Endometrial microvascular endothelial cells (primary cell): ENCODE results near the gene DUSP7. TPM values are rescaled to one million over a fixed set of nuclear protein-coding genes. Genes with fewer than 3 reads are reported as not detected.

Source experiments
- in situ Hi-C: cut with HindIII; loops from 2 replicates; pipeline ENCODE4 v1.10.0; 2017; ENCODE audit warnings: low sequenced_read_pairs, low pct_unique_long_range_greater_than_20kb; ENCODE audit errors: inconsistent ontology term
- total RNA-seq: library from RNA; depleted of rRNA; stranded (reverse); fragments of >200 nt; gene quantifications from one replicate; pipeline ENCODE4 v1.2.3, GENCODE V29; 2015; ENCODE audit errors: inconsistent ontology term

DUSP7 gene
- total RNA-seq, 1 donor from 2014 or later = 29.4 TPM

DNA sequence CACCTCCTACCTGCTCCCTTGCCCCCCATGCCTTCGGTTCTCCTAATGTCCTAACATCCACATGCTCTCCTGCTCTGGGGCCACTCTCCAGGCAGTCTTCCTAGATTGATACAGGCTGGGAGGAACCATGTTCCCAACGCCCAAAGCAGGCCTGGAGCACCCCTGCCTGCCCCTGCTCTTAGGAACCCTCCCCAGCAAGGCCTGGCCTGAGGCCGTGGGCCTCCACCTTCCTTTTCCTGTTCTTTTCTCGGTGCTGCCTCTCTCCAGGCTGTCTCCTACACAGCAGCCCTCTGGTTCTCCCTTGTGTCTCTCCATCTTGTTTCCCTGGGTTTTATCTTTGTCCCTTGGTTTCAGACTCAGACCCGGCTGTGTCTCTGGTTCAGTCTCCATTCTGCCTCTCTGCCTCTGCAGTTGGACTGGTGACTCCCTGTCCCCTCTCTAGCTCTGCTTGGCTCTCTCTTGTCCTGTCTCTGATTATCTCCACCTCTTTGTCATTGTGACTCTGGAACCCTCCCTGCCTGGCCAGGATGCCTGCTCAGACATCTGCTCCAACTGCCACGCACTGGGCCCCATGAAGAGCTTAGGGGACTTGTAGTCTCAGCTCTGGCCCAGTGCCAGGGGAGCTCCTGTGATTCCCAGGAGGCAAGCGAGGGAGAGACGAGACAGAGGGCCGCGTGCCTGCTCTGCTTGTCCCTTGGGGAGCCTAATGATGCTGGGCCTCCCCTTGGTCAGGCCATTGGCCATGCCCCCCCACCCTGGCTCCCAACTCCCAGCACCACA lies 34.7 kb downstream of the DUSP7 start:
- in situ Hi-C loops = no loop called here

DNA sequence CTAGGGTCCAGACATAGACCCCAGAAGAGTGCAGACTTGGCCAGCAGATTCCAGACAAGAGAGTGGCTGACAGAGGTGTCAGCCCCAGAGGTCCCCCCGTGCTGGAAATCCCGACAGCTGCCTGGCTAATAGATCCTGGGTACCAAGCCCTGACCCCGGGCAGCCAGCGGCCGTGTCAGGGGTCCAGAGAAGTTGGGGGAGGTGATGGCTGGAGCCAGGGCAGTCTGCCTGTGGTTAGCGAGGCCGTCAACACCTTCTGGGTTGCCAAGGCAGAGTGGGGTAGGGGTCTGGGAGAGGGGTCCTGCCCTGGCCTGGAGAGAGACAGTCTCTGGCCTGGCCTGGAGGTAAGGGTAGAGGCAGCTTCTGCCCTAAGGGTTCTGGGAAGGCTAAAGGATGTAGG lies 35.6 kb downstream of the DUSP7 start:
- in situ Hi-C loops = no loop called here

DNA sequence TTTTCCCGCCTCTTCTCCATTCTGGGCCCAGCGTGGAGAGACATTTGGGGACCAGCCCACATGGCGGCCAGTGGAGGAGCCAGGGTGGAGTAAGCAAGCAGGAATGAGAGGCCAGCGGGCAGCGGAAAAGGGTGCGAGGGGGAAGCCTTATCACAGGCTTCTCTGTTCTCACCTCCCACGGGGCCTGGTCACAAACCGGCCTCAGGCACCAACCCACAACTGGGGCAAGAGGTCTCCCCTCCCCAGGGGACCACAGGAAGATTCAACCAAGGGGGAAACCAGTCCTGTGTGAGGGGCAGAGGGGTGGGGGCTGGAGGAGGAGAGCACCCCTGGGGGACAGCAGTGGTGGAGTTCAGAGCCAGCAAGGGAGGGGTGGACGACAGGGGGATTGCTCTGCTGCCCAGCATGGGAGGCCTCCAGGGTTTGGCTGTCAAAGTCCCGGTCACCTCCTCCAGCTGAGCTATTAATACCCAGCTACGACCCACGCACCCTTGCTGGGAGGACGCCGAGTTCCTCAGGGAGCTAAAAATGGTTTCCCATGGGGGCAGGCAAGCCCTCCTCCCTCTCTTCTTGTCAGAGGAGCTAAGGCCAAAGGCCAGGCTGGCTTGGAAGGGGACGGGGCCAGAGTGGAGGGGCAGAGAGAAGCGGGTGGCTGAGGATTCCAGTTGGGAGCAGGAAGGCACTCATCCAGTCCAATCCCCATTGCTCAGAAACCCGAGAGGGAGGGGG lies 36.9 kb downstream of the DUSP7 start:
- in situ Hi-C loops = no loop called here

DNA sequence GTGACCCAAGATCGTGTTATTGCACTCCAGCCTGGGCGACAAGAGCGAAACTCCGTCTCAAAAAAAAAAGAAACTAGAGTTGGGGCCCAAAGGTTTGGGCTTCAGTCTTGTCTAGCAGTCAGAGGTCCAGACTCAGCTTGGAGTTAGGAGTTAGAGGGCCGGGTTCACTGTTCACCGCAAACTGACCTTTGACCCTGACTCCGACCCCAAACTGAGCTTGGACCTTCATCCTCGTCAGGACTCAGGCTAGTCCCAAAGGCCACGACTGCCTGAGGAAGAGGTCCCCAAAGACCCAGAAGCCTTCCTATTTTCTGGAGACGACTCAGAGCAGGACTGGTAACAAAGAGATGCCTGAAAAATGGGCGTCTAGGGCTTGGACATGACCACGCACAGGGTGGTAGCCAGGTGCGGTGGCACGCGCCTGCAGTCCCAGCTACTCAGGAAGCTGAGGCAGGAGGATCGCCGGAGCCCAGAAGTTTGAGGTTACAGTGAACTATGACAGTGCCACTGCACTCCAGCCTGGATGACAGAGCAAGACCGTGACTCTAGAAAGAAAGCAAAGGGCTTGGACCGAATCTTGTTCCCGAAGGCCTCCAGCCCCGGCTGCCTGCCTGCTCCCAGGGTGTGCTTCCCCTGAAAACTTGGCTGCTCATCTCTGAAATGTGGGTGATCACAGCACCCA lies 37.9 kb downstream of the DUSP7 start:
- in situ Hi-C loops = no loop called here

DNA sequence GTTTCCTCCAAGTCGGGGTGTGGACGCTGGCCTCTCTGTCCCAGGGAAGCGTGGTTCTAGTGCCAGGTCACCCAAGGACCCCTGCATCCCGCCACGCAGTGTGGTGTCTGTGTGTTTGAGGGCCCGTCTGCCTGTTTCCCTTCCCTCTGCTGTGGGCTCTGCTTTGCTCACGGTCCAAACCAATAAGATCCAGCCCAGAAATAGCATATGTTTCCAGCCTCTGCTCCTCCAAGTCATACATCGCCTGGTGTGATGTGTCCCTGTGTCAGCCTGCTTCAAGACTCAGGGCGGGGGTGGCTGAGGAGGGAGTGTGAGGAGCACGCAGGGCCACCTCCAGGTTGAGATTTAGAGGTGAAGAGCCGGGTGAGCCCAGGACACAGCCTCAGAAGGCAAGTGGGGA lies 38.8 kb downstream of the DUSP7 start:
- in situ Hi-C loops = no loop called here

GRCh38 chr3:52015438-52016228 lies 40.7 kb downstream of the DUSP7 start:
- in situ Hi-C loops = no loop called here

- in situ Hi-C loops = no loop called here
Observed at GRCh38 chr3:52014613-52015012, 41.8 kb downstream of the DUSP7 start.

DNA sequence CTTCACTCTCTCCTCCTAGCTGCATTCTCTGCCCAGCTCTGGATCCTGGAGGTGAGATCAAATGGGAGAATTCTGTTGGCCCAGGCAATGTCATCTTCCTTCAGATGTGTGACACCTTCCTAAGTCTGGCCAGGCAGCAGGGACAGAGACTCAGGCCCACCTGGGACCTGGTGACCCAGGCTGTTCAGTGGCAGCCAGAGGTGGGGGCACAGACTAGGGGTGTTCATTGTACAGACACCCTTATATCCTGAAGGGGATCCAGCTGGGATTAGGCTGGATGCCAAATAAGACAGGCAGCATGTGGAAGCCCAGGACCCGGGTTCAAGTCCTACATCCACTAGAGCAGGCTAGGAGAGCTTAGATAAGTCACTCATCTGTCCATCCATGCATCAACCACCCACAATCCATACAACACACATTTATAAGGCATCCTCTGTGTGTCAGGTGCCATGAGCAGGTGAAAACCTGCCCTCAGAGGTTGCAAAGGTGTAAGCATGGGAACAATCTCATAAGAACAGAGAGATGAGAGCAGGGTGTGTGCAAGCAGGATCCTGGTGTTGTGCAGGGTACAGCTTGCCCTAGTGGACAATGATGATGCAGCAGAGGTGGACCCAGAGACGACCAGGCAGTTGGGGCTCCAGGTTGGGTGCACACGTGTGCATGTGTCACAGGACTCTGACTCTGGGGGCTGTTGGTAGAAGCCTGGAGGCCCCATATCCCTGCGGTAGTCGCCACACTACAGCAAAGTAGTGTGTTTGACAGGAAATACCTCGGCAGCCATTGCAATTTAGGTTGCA lies 42.4 kb downstream of the DUSP7 start:
- in situ Hi-C loops = no loop called here

- in situ Hi-C loops = no loop called here
Observed at GRCh38 chr3:52012699-52013098, 43.7 kb downstream of the DUSP7 start.

- in situ Hi-C loops = no loop called here
Observed at GRCh38 chr3:52010431-52010830, 45.9 kb downstream of the DUSP7 start.

GRCh38 chr3:52007291-52007690 lies 49.1 kb downstream of the DUSP7 start:
- in situ Hi-C loops = no loop called here

- in situ Hi-C loops = no loop called here
Observed at GRCh38 chr3:52006820-52007133, 49.6 kb downstream of the DUSP7 start.

GRCh38 chr3:52006017-52006819 lies 50.2 kb downstream of the DUSP7 start:
- in situ Hi-C loops = no loop called here

- in situ Hi-C loops = no loop called here
Observed at GRCh38 chr3:52005571-52005986, 50.8 kb downstream of the DUSP7 start.

DNA sequence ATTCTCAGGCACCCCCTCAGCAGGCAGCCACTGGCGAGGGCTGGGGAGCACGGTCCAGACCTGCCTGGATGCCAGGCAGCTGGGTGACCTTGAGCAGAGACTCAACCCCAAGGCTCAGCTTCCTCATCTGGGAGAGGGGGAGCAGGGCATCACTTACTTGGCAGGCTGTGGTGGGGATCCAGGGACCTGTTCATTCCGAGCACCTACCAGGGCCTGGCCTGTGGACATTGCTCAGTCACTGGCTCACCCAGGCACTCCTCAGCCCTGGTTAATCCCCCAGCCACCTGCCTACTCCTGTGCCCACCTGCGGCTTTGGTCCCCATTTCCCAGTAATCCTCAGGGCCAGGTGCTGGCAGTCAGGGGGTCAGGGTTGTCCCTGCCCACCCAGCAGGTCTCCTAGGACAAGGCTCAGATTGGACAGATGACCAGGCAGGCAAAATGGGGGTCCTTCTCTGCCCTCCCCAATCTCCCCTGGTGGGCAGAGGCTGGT lies 51.4 kb downstream of the DUSP7 start:
- in situ Hi-C loops = no loop called here

DNA sequence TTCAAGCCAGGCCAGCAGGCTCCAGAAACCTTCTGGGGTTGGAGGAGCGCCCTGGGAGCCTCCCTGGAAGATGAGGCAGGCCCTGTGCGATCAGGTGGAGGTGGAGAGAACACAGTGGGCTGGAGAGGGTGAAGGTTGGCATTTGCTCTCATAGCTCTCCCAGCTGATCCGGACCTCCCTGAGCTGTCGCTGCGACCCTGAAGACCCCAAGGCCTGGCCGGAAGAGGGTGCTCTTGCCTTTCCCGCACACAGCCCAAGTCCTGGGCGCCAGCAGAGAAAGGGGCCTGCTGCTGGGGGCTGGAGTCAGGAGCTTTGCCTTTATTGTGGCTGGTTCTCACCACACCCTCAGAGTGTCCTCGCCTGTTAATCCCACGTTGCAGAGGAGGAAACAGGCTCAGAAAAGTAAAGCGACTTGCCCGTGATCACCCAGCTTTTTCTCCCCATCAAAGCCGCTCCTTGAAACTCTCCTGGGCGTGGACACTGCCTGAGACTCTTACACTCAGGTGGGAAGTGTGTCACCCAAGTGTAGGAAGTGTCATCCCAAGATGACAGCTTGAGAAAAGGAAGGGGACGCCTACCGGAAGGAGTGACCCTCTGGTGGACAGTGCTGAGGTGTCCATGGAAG lies 52.1 kb downstream of the DUSP7 start:
- in situ Hi-C loops = no loop called here

GRCh38 chr3:52002748-52003147 lies 53.6 kb downstream of the DUSP7 start:
- in situ Hi-C loops = no loop called here
